Natural killer cell (primary cell): Measurements from ENCODE around the gene RELT. TPM values are rescaled to one million over a fixed set of nuclear protein-coding genes. Genes with fewer than 3 reads are reported as not detected.

Experiments
- ATAC-seq, 3 donors: fragments of 150-1000 bp in 2 of 3; fragments of 200-7000 bp in 1 of 3; cut with Tn5 transposase; 1 replicate in 1 of 3; 2 replicates in 2 of 3; pipeline ENCODE4 v1.10.0; 2021; ENCODE audit warnings: mild to moderate bottlenecking in 2 of 3, moderate library complexity in 2 of 3
- DNase-seq, 2 donors: peaks; one replicate each; pipeline versions ENCODE4 v3.0.0 to v3.0.0-alpha.2; 2013 to 2021; ENCODE audit warnings: mixed read lengths in 1 of 2
- H3K27ac ChIP-seq: one replicate; pipeline ENCODE4 v1.5.1; 2013; ENCODE audit warnings: mild to moderate bottlenecking, low read length
- H3K27me3 ChIP-seq: one replicate; pipeline ENCODE4 v1.6.1; 2013; ENCODE audit warnings: low read length; ENCODE audit not compliant: control insufficient read depth, insufficient read depth
- H3K36me3 ChIP-seq: one replicate; pipeline ENCODE4 v1.6.1; 2013; ENCODE audit warnings: low read length; ENCODE audit not compliant: control insufficient read depth, insufficient read depth
- H3K4me1 ChIP-seq: one replicate; pipeline ENCODE4 v1.6.1; 2013; ENCODE audit warnings: low read length; ENCODE audit not compliant: control insufficient read depth, insufficient read depth
- H3K4me3 ChIP-seq: one replicate; pipeline ENCODE4 v1.5.1; 2013; ENCODE audit warnings: low read length
- H3K9me3 ChIP-seq: one replicate; pipeline ENCODE4 v1.6.1; 2013; ENCODE audit warnings: low read length; ENCODE audit not compliant: control insufficient read depth, insufficient read depth
- H3K27ac Mint-ChIP-seq, 2 donors: one replicate each; pipeline ENCODE4 v1.8.0; 2022; ENCODE audit warnings: mild to moderate bottlenecking in 2 of 2, mixed read lengths in 2 of 2, moderate library complexity in 1 of 2
- H3K27me3 Mint-ChIP-seq, 2 donors: one replicate each; pipeline ENCODE4 v1.8.0; 2022; ENCODE audit warnings: low read depth in 2 of 2, mixed read lengths in 2 of 2
- H3K36me3 Mint-ChIP-seq: one replicate; pipeline ENCODE4 v1.8.0; 2022; ENCODE audit warnings: mixed read lengths
- H3K4me1 Mint-ChIP-seq, 2 donors: one replicate each; pipeline ENCODE4 v1.8.0; 2022; ENCODE audit warnings: mixed read lengths in 2 of 2
- H3K4me3 Mint-ChIP-seq: one replicate; pipeline ENCODE4 v1.8.0; 2022; ENCODE audit warnings: mild to moderate bottlenecking, moderate library complexity, mixed read lengths
- H3K9me3 Mint-ChIP-seq, 2 donors: one replicate each; pipeline ENCODE4 v1.8.0; 2022; ENCODE audit warnings: mixed read lengths in 2 of 2
- CTCF ChIP-seq: fragments of 200-600 bp; IDR thresholded peaks from one replicate; pipeline ENCODE4 v1.8.0; 2022; ENCODE audit warnings: antibody characterized with exemption
- WGBS: methylation state at CpG from one replicate; pipeline ENCODE4 v1.1.7; 2013; ENCODE audit warnings: missing lambda C conversion rate; ENCODE audit not compliant: insufficient coverage; 5-methylcytosine and 5-hydroxymethylcytosine counted together
- intact Hi-C: fragments of 100-400 bp; cut with micrococcal nuclease; formaldehyde crosslinking; loops from one replicate; pipeline ENCODE4 v1.14.2; 2022
- total RNA-seq, 4 donors: library from RNA; stranded (reverse); fragments of 120-200 nt in 1 of 4; gene quantifications; one replicate each; pipeline versions ENCODE4 v1.2.3 to v1.2.4, GENCODE V29; 2013 to 2022

Gene RELT
- total RNA-seq, 3 donors from 2014 or later (not counting 1 experiment from before 2014, with no cell fraction given) = 132 to 264 (median 151) TPM

- Histone ChIP-seq H3K27ac (no peak overlapping the region), H3K27me3 (no peaks in the 10 kb centered on the region), H3K4me1 (no peaks in the 10 kb centered on the region), H3K36me3 (peaks cover 16% of the 10 kb centered on the region), H3K9me3 (no peaks in the 10 kb centered on the region), H3K4me3 (no peak overlapping the region)
- ATAC-seq (no peak), DNase-seq (no peak)
- Mint-ChIP-seq H3K27ac (peak overlapping the region; percentile 81), H3K36me3 (no peaks in the 10 kb centered on the region), H3K4me3 (peak overlapping the region; percentile 68), H3K27me3 (no peaks in the 10 kb centered on the region), H3K4me1 (peaks cover 0 to 20% of the 10 kb centered on the region in 2 donors), H3K9me3 (no peaks in the 10 kb centered on the region)
- no peak for TF ChIP-seq CTCF
- intact Hi-C loops = no loop called here
- WGBS = 95% methylated on average over 6 of the region's 6 CpGs
Measured at GRCh38 chr11:73396251-73396930, 20.2 kb downstream of the RELT start.

- H3K9me3 Mint-ChIP-seq = no peaks in the 10 kb centered on the region
- peak overlapping the region; percentile 68 for H3K4me3 Mint-ChIP-seq
- DNase-seq (peak in 1 of 2 donors; percentile 9), ATAC-seq (no peak)
- Histone ChIP-seq H3K4me1 (no peaks in the 10 kb centered on the region), H3K36me3 (peaks cover 16% of the 10 kb centered on the region), H3K27me3 (no peaks in the 10 kb centered on the region), H3K4me3 (no peak overlapping the region), H3K9me3 (no peaks in the 10 kb centered on the region), H3K27ac (no peak overlapping the region)
- peak overlapping the region; percentile 81 for H3K27ac Mint-ChIP-seq
- WGBS = 97% methylated on average over 7 of the region's 7 CpGs
- no peak for TF ChIP-seq CTCF
- H3K27me3 Mint-ChIP-seq = no peaks in the 10 kb centered on the region
- no peaks in the 10 kb centered on the region for H3K36me3 Mint-ChIP-seq
- intact Hi-C loops = no loop called here
- peaks cover 0 to 20% of the 10 kb centered on the region in 2 donors for H3K4me1 Mint-ChIP-seq
Measured at GRCh38 chr11:73396985-73397384, 20.8 kb downstream of the RELT start.

GRCh38 chr11:73397468-73398131 is 21.4 kb downstream of the RELT start:
- H3K9me3 Mint-ChIP-seq = no peaks in the 10 kb centered on the region
- no peaks in the 10 kb centered on the region for H3K36me3 Mint-ChIP-seq
- H3K4me1 ChIP-seq = no peaks in the 10 kb centered on the region
- peak overlapping the region; percentile 81 for H3K27ac Mint-ChIP-seq
- WGBS = 98% methylated on average over 8 of the region's 8 CpGs
- H3K27me3 ChIP-seq = no peaks in the 10 kb centered on the region
- no peaks in the 10 kb centered on the region for H3K27me3 Mint-ChIP-seq
- no peaks in the 10 kb centered on the region for H3K9me3 ChIP-seq
- H3K4me1 Mint-ChIP-seq = peaks cover 0 to 20% of the 10 kb centered on the region in 2 donors
- no peak for TF ChIP-seq CTCF
- intact Hi-C loops = no loop called here
- H3K4me3 ChIP-seq = no peak overlapping the region
- peak overlapping the region; percentile 68 for H3K4me3 Mint-ChIP-seq
- DNase-seq = peak in 1 of 2 donors; percentile 11
- no peak for ATAC-seq
- peaks cover 16% of the 10 kb centered on the region for H3K36me3 ChIP-seq
- no peak overlapping the region for H3K27ac ChIP-seq
